Measurements from ENCODE around the gene F10. TPM values are rescaled to one million over a fixed set of nuclear protein-coding genes. Genes with fewer than 3 reads are reported as not detected.

Gene F10
- total and polyA plus RNA-seq, 2 of the 13 experiments (the other 11 are each of a cell fraction or from before 2014, with no cell fraction given) = 58.4 to 237 TPM

DNA sequence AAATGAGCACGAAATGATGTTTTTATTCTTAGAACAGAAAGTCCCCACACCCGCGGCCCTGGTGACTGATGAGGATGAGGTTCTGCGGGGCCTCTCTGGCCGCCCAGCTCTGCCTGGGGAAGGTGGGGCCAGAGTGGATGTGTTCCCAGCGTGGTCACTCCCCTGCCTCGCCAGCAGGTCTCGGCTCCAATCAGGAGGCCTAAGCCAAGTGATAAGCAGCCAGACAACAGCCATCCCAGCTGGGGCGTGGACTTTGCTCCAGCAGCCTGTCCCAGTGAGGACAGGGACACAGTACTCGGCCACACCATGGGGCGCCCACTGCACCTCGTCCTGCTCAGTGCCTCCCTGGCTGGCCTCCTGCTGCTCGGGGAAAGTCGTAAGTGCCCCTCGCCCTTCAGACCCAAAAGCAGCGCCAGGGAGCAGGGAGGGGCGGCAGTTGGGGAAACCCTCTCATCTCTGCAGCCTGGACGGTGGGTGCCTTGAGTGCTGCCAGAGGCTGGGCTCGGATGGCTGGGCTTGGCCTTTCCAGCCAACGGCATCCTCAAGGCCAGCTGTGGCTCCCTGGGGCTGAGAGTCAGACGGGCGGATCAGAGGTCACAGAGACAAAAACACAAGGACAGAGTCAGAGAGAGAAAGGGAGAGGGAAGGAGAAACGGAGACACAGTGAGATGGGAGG, at the start of gene F10 (continued):
- TF ChIP-seq CBX2 (IDR thresholded peaks at IDR 0.05; ENCODE audit: low read depth, low read length) = no peak
- no peak for TF ChIP-seq CBX2 (CRISPR knock-in tag; IDR thresholded peaks at IDR 0.05; ENCODE audit: low read depth)
- TF ChIP-seq NR3C1 (CRISPR knock-in tag; IDR thresholded peaks at IDR 0.05) = no peak
- TF ChIP-seq, protein P1, sequence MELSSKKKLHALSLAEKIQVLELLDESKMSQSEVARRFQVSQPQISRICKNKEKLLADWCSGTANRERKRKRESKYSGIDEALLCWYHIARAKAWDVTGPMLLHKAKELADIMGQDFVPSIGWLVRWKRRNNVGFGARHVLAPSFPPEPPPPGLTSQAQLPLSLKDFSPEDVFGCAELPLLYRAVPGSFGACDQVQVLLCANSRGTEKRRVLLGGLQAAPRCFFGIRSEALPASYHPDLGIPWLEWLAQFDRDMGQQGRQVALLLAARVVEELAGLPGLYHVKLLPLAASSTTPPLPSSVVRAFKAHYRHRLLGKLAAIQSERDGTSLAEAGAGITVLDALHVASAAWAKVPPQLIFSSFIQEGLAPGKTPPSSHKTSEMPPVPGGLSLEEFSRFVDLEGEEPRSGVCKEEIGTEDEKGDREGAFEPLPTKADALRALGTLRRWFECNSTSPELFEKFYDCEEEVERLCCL (CRISPR knock-in tag; IDR thresholded peaks at IDR 0.05; ENCODE audit: borderline replicate concordance) = 0 out of 2 replicates have a peak, but pooled peaks have one; percentile 85
- no peak for TF ChIP-seq PAWR (CRISPR knock-in tag; IDR thresholded peaks at IDR 0.05; ENCODE audit: borderline replicate concordance)
- TF ChIP-seq, protein P2, sequence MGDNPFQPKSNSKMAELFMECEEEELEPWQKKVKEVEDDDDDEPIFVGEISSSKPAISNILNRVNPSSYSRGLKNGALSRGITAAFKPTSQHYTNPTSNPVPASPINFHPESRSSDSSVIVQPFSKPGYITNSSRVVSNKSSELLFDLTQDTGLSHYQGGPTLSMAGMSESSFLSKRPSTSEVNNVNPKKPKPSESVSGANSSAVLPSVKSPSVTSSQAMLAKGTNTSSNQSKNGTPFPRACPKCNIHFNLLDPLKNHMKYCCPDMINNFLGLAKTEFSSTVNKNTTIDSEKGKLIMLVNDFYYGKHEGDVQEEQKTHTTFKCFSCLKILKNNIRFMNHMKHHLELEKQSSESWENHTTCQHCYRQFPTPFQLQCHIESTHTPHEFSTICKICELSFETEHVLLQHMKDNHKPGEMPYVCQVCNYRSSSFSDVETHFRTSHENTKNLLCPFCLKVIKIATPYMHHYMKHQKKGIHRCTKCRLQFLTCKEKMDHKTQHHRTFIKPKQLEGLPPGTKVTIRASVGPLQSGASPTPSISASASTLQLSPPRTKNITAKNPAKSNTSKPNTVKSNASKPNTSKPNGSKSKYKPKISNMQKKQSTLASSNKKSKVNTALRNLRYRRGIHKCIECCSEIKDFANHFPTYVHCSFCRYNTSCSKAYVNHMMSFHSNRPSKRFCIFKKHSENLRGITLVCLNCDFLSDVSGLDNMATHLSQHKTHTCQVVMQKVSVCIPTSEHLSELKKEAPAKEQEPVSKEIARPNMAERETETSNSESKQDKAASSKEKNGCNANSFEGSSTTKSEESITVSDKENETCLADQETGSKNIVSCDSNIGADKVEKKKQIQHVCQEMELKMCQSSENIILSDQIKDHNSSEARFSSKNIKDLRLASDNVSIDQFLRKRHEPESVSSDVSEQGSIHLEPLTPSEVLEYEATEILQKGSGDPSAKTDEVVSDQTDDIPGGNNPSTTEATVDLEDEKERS (CRISPR knock-in tag; IDR thresholded peaks at IDR 0.05) = peak; percentile 84
- peak; percentile 73 for TF ChIP-seq ZNF629 (CRISPR knock-in tag; conservative IDR thresholded peaks at IDR 0.05)
- TF ChIP-seq KAT8 (CRISPR knock-in tag; IDR thresholded peaks at IDR 0.05) = peak; percentile 81
- TF ChIP-seq SMARCE1 (IDR thresholded peaks at IDR 0.05; ENCODE audit: borderline replicate concordance) = no peak
- TF ChIP-seq PCBP2 (optimal IDR thresholded peaks at IDR 0.05; ENCODE audit: low read depth, low read length, poor library complexity, severe bottlenecking) = no peak
- TF ChIP-seq NFRKB (IDR thresholded peaks at IDR 0.05) = no peak
- TF ChIP-seq ZNF570 (CRISPR knock-in tag; IDR thresholded peaks at IDR 0.05; ENCODE audit: borderline replicate concordance) = no peak
- TF ChIP-seq PHF8 (CRISPR knock-in tag; IDR thresholded peaks at IDR 0.05) = peak; percentile 89
- TF ChIP-seq, protein P3, sequence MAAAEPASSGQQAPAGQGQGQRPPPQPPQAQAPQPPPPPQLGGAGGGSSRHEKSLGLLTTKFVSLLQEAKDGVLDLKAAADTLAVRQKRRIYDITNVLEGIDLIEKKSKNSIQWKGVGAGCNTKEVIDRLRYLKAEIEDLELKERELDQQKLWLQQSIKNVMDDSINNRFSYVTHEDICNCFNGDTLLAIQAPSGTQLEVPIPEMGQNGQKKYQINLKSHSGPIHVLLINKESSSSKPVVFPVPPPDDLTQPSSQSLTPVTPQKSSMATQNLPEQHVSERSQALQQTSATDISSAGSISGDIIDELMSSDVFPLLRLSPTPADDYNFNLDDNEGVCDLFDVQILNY (CRISPR knock-in tag; conservative IDR thresholded peaks at IDR 0.05) = 0 out of 2 replicates have a peak, but pooled peaks have one; percentile 40
- TF ChIP-seq TEAD2 (CRISPR knock-in tag; IDR thresholded peaks at IDR 0.05) = no peak
- no peak for TF ChIP-seq ZNF670 (CRISPR knock-in tag; IDR thresholded peaks at IDR 0.05; ENCODE audit: borderline replicate concordance)
- TF ChIP-seq ZNF256 (CRISPR knock-in tag; conservative IDR thresholded peaks at IDR 0.05) = peak; percentile 47
- no peak; the same call in 1 of the 2 replicates for TF ChIP-seq GATA4 (IDR thresholded peaks at IDR 0.05; ENCODE audit: borderline replicate concordance, low read depth)
- TF ChIP-seq TEAD3 (CRISPR knock-in tag; optimal IDR thresholded peaks at IDR 0.05; ENCODE audit: borderline replicate concordance) = peak; percentile 75
- no peak for TF ChIP-seq ZNF496 (CRISPR knock-in tag; IDR thresholded peaks at IDR 0.05; ENCODE audit: insufficient replicate concordance)
- TF ChIP-seq SAFB2 (CRISPR knock-in tag; IDR thresholded peaks at IDR 0.05; ENCODE audit: borderline replicate concordance, low read depth) = peak; percentile 95; the same call in 1 of the 2 replicates
- TF ChIP-seq RORA (CRISPR knock-in tag; IDR thresholded peaks at IDR 0.05) = no peak
- TF ChIP-seq ZNF547 (CRISPR knock-in tag; IDR thresholded peaks at IDR 0.05) = peak; percentile 80
